GM21786 (cell line): Measurements from ENCODE around the gene IQCK.
"Not testable (repeated sequence)": the region's sequence is repeated elsewhere in the genome, so short reads cannot be mapped to it uniquely, and the experiment has no call there.

Source experiments
- ATAC-seq: cut with Tn5 transposase; IDR thresholded peaks from one replicate; pipeline ENCODE4 v1.9.1; 2021; ENCODE audit not compliant: unreplicated experiment

IQCK gene

GRCh38 chr16:19785512-19786130 is 67.5 kb downstream of the IQCK start:
- no peak for ATAC-seq

GRCh38 chr16:19801369-19801768 is 83.3 kb downstream of the IQCK start:
- ATAC-seq: not testable (repeated sequence)

- not testable (repeated sequence) for ATAC-seq
Observed at GRCh38 chr16:19801824-19802223, 83.8 kb downstream of the IQCK start.

- no peak for ATAC-seq
Observed at GRCh38 chr16:19802612-19803011, 84.5 kb downstream of the IQCK start.

- no peak for ATAC-seq
Observed at GRCh38 chr16:19804538-19805323, 86.7 kb downstream of the IQCK start.

- no peak for ATAC-seq
Observed at GRCh38 chr16:19805459-19806162, 87.5 kb downstream of the IQCK start.

- peak; percentile 87 for ATAC-seq
Observed at GRCh38 chr16:19808061-19808641, 90.1 kb downstream of the IQCK start.

GRCh38 chr16:19809121-19809635 is 91.1 kb downstream of the IQCK start:
- no peak for ATAC-seq

- ATAC-seq: no peak
Observed at GRCh38 chr16:19809693-19810092, 91.6 kb downstream of the IQCK start.

GRCh38 chr16:19810817-19811731 is 93.0 kb downstream of the IQCK start:
- no peak for ATAC-seq

- no peak for ATAC-seq
Observed at GRCh38 chr16:19812986-19813385, 94.9 kb downstream of the IQCK start.

- ATAC-seq: no peak
Observed at GRCh38 chr16:19815418-19815817, 97.3 kb downstream of the IQCK start.

- no peak for ATAC-seq
Observed at GRCh38 chr16:19817122-19817521, 99.1 kb downstream of the IQCK start.

- ATAC-seq: no peak
Observed at GRCh38 chr16:19817875-19818274, 99.8 kb downstream of the IQCK start.

GRCh38 chr16:19822533-19822932 is 104.5 kb downstream of the IQCK start:
- ATAC-seq: no peak

- no peak for ATAC-seq
Observed at GRCh38 chr16:19823322-19823721, 105.3 kb downstream of the IQCK start.

- ATAC-seq: no peak
Observed at GRCh38 chr16:19824216-19824615, 106.1 kb downstream of the IQCK start.

- no peak for ATAC-seq
Observed at GRCh38 chr16:19829844-19830692, 112.0 kb downstream of the IQCK start.

- ATAC-seq: no peak
Observed at GRCh38 chr16:19830902-19831560, 113.0 kb downstream of the IQCK start.
